CD4-positive, alpha-beta T cell treated with Interleukin-2 at 100 ng/mL for 4 hours (primary cell): ENCODE results near the gene PPM1F.
"Not testable (repeated sequence)": the region's sequence is repeated elsewhere in the genome, so short reads cannot be mapped to it uniquely, and the experiment has no call there.

Experiments used
- DNase-seq: peaks from one replicate; pipeline ENCODE4 v3.0.0-alpha.2; 2020; ENCODE audit warnings: low spot score

Gene PPM1F

GRCh38 chr22:21919526-21920307 lies 32.9 kb downstream of the PPM1F start:
- DNase-seq: no peak

- no peak for DNase-seq
Measured at GRCh38 chr22:21918466-21919185, 34.0 kb downstream of the PPM1F start.

GRCh38 chr22:21917959-21918261 lies 34.7 kb downstream of the PPM1F start:
- no peak for DNase-seq

GRCh38 chr22:21917181-21917958 lies 35.3 kb downstream of the PPM1F start:
- no peak for DNase-seq

- no peak for DNase-seq
Measured at GRCh38 chr22:21916309-21916918, 36.2 kb downstream of the PPM1F start.

GRCh38 chr22:21915624-21916308 lies 36.9 kb downstream of the PPM1F start:
- no peak for DNase-seq

- DNase-seq: not testable (repeated sequence)
Measured at GRCh38 chr22:21914033-21914642, 38.5 kb downstream of the PPM1F start.

- DNase-seq: not testable (repeated sequence)
Measured at GRCh38 chr22:21910367-21910766, 42.3 kb downstream of the PPM1F start.

GRCh38 chr22:21909871-21910270 lies 42.8 kb downstream of the PPM1F start:
- no peak for DNase-seq

GRCh38 chr22:21907638-21908522 lies 44.8 kb downstream of the PPM1F start:
- DNase-seq: no peak

GRCh38 chr22:21905234-21905633 lies 47.4 kb downstream of the PPM1F start:
- DNase-seq: not testable (repeated sequence)

- no peak for DNase-seq
Measured at GRCh38 chr22:21904250-21904789, 48.3 kb downstream of the PPM1F start.

GRCh38 chr22:21903283-21903682 lies 49.4 kb downstream of the PPM1F start:
- DNase-seq: no peak

GRCh38 chr22:21902296-21903087 lies 50.2 kb downstream of the PPM1F start:
- no peak for DNase-seq

- no peak for DNase-seq
Measured at GRCh38 chr22:21898354-21898896, 54.2 kb downstream of the PPM1F start.

- no peak for DNase-seq
Measured at GRCh38 chr22:21896951-21897513, 55.6 kb downstream of the PPM1F start.

GRCh38 chr22:21896275-21896674 lies 56.4 kb downstream of the PPM1F start:
- DNase-seq: not testable (repeated sequence)

GRCh38 chr22:21894799-21895198 lies 57.8 kb downstream of the PPM1F start:
- no peak for DNase-seq
